Panc1 (cell line): ENCODE results near the gene TEX28. TPM values are rescaled to one million over a fixed set of nuclear protein-coding genes. Genes with fewer than 3 reads are reported as not detected.

Experiments used
- ATAC-seq: fragments of 200-7000 bp; cut with Tn5 transposase; 2 replicates; pipeline ENCODE4 v1.9.1; 2020; ENCODE audit warnings: mild to moderate bottlenecking, moderate library complexity
- BruUV-seq: library from RNA; stranded (reverse); fragments of 400-500 nt; replicated peaks from 2 replicates; lab custom pipeline; 2021; lab: Mats Ljungman, UMichigan
- CTCF ChIA-PET: fragments of 300-600 bp; sonication (Branson Sonifier 250); formaldehyde crosslinking; loops from one replicate; lab custom pipeline; 2022; ENCODE audit warnings: antibody characterized with exemption; lab: Charles Lee
- POLR2A ChIA-PET: fragments of 300-600 bp; sonication (Branson Sonifier 250); formaldehyde crosslinking; loops from one replicate; lab custom pipeline; 2022; ENCODE audit warnings: antibody characterized with exemption; lab: Charles Lee
- DNase-seq: peaks from one replicate; pipeline ENCODE4 v3.0.0-alpha.2; 2010; ENCODE audit warnings: low read depth, low spot score
- H3K27ac ChIP-seq: 2 replicates; pipeline ENCODE4 v1.5.1; 2011; ENCODE audit warnings: mild to moderate bottlenecking, low read length, inconsistent platforms
- H3K27me3 ChIP-seq: fragments of 200-500 bp; sonication (Bioruptor generic); 2 replicates; pipeline ENCODE4 v1.6.0; 2014; ENCODE audit warnings: low read length, inconsistent platforms; ENCODE audit not compliant: control insufficient read depth, insufficient read depth
- H3K36me3 ChIP-seq: fragments of 200-500 bp; sonication (Bioruptor generic); 2 replicates; pipeline ENCODE4 v1.5.1; 2014; ENCODE audit warnings: inconsistent platforms, mild to moderate bottlenecking, low read length, moderate library complexity; ENCODE audit not compliant: control insufficient read depth, insufficient read depth
- H3K4me1 ChIP-seq: 2 replicates; pipeline ENCODE4 v1.5.1; 2011; ENCODE audit warnings: inconsistent platforms, mild to moderate bottlenecking, low read length, moderate library complexity; ENCODE audit not compliant: control insufficient read depth, insufficient read depth
- H3K4me3 ChIP-seq, 2 experiments: 2 replicates each; pipeline ENCODE4 v1.5.1; 2011 to 2012; ENCODE audit warnings: low read depth in 2 of 2, low read length in 2 of 2, mild to moderate bottlenecking in 2 of 2, inconsistent platforms in 1 of 2, moderate library complexity in 1 of 2
- H3K9me3 ChIP-seq: fragments of 200-500 bp; sonication (Bioruptor generic); 2 replicates; pipeline ENCODE4 v1.5.1; 2014; ENCODE audit warnings: low read depth, mild to moderate bottlenecking, inconsistent platforms, low read length, moderate library complexity; ENCODE audit not compliant: control insufficient read depth, insufficient read depth
- CTCF ChIP-seq: fragments of 450-650 bp; IDR thresholded peaks from 2 replicates; pipeline ENCODE4 v1.5.1; 2017; ENCODE audit warnings: mild to moderate bottlenecking
- POLR2AphosphoS5 ChIP-seq: IDR thresholded peaks from 2 replicates; pipeline ENCODE4 v1.6.1; 2012; ENCODE audit warnings: mild to moderate bottlenecking, low read depth, low read length, moderate library complexity
- REST ChIP-seq, 2 experiments: IDR thresholded peaks; 2 replicates each; pipeline ENCODE4 v1.6.1; 2011 to 2012; ENCODE audit warnings: low read depth in 2 of 2, control low read depth in 1 of 2, low read length in 1 of 2, mild to moderate bottlenecking in 1 of 2, moderate library complexity in 1 of 2; ENCODE audit not compliant: insufficient read depth in 1 of 2
- SIN3A ChIP-seq: IDR thresholded peaks from 2 replicates; pipeline ENCODE4 v1.6.1; 2012; ENCODE audit warnings: low read depth, mild to moderate bottlenecking, low read length, moderate library complexity, borderline replicate concordance; ENCODE audit not compliant: insufficient read depth
- TCF7L2 ChIP-seq: IDR thresholded peaks from 2 replicates; pipeline ENCODE4 v1.6.1; 2011; ENCODE audit warnings: mild to moderate bottlenecking, low read depth, low read length, inconsistent platforms
- in situ Hi-C: cut with HindIII; loops from 2 replicates; pipeline ENCODE4 v1.10.0; 2016; ENCODE audit warnings: low sequenced_read_pairs, low pct_unique_long_range_greater_than_20kb
- intact Hi-C: fragments of 100-400 bp; cut with micrococcal nuclease; formaldehyde crosslinking; loops from one replicate; pipeline ENCODE4 v1.10.0; 2022; ENCODE audit not compliant: unreplicated experiment
- total RNA-seq: library from RNA; stranded (reverse); gene quantifications from one replicate; pipeline ENCODE4 v1.2.1, GENCODE V29; 2021; ENCODE audit not compliant: unreplicated experiment

The TEX28 gene
- total RNA-seq, 1 experiment from 2014 or later = not detected

DNA sequence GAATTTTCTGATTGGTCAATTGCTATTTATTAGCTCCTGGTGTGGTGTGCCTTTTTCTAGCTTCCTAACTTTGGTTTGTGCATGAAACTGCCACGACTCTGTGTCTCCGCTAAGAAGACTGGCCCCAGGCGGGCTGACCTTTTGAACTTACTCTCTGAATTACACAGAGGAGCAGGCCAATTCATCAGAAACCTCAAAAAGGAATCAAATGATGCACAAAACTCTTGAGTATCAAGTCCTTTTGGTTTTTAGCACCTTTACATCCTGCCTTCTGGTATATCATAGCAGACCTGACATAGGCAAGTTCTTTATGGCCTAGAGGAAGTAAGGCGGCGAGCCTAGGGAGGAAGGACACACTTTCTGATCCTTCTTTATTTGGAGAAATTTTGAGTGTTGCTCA lies 18.2 kb upstream of the TEX28 start:
- POLR2A ChIA-PET = interaction anchor here (0.6 kb wide), 1 partner anchor 22 kb away, joined by 5 read pairs; no protein-coding TSS in a partner anchor
- no peak for ATAC-seq
- Histone ChIP-seq H3K27ac (no peak overlapping the region), H3K9me3 (no peaks in the 10 kb centered on the region), H3K27me3 (no peaks in the 10 kb centered on the region), H3K4me1 (no peaks in the 10 kb centered on the region), H3K36me3 (no peaks in the 10 kb centered on the region), H3K4me3 (no peak overlapping the region)
- DNase-seq = no peak
- BruUV-seq = no TSS peak
- TF ChIP-seq TCF7L2 (no peak), CTCF (no peak), REST (IDR thresholded peaks at IDR 0.05; ENCODE audit: insufficient read depth in 1 of 2, low read depth in 2 of 2, low read length in 1 of 2) (no peak), SIN3A (no peak), POLR2AphosphoS5 (no peak)
- CTCF ChIA-PET = no interaction called here
- intact Hi-C loops = no loop called here
- in situ Hi-C loops = no loop called here

DNA sequence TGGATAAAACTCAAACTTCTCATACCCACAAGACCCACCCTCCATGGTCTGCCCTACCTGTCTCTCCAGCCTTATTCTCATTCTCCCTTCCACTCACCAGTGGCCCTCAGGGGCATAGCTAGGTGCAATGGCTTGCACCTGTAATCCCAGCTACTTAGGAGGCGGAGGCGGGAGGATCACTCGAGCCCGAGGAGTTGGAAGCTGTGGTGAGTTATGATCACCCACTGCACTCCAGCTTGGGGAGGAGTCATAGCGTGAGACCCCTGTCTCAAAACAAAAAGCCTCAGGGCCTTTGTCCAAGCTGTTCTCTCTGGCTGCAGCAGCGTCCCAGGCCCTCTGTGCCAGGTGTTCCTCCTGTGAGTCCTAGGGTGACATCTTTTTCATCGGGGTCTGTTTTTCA lies 17.2 kb upstream of the TEX28 start:
- intact Hi-C loops = no loop called here
- Histone ChIP-seq H3K9me3 (no peaks in the 10 kb centered on the region), H3K4me1 (no peaks in the 10 kb centered on the region), H3K27ac (no peak overlapping the region), H3K4me3 (no peak overlapping the region), H3K27me3 (no peaks in the 10 kb centered on the region), H3K36me3 (no peaks in the 10 kb centered on the region)
- no TSS peak for BruUV-seq
- TF ChIP-seq REST (IDR thresholded peaks at IDR 0.05; ENCODE audit: insufficient read depth in 1 of 2, low read depth in 2 of 2, low read length in 1 of 2) (no peak), CTCF (no peak), POLR2AphosphoS5 (no peak), TCF7L2 (no peak), SIN3A (no peak)
- ChIA-PET CTCF (no interaction called here), POLR2A (interaction anchor here (0.6 kb wide), 2 partner anchors 18 to 408 kb away, joined by 3 read pairs; no protein-coding TSS in a partner anchor)
- ATAC-seq (no peak), DNase-seq (no peak)
- in situ Hi-C loops = no loop called here
